HG03066 (cell line): ENCODE results near the gene ARFGAP1.

ENCODE experiments used
- ATAC-seq: cut with Tn5 transposase; IDR thresholded peaks from one replicate; pipeline ENCODE4 v1.9.1; 2021; ENCODE audit warnings: low read depth; ENCODE audit not compliant: unreplicated experiment

ARFGAP1 gene

DNA sequence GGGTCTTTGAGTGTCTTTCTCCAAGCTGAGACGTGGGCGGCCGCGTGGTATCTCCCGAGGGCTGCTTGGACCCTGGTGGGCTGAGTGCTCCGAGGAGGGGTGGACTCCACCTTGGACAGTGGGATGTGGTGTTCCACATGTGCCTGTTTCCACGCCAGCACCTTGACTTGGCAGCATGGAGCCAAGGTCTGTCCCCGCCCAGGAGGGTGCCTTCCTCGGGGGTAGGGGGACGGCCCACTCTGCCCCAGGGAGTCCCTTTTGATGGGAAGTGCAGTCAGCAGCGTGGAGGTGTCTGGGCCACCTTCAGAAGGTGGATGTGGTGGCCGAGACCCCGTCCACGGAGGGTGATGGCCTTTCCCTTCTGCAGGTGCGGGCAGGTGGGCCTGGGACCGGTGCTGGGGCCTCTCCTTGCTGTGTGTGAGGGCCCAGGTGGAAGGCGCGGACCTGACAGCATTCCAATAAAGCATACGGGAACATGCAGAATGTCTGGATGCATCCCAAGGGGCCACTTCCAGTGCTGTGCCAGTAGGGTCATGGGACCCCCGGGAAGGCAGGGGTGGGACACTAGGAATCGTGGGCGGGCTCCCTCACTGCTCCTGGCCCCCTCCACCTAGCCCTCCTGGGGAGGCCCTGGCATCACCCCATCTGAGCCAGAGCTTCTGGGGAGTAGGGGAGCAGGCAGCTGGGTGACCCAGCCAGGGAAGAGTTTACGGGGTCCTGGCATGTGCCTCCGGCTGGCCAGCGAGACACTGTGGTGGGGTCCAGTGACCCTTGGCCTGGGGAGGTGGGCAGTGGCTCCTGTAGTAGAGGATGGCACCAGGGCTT, 16.9 kb downstream of the ARFGAP1 start:
- ATAC-seq, result no peak

GRCh38 chr20:63290136-63290676, 17.6 kb downstream of the ARFGAP1 start:
- no peak for ATAC-seq

DNA sequence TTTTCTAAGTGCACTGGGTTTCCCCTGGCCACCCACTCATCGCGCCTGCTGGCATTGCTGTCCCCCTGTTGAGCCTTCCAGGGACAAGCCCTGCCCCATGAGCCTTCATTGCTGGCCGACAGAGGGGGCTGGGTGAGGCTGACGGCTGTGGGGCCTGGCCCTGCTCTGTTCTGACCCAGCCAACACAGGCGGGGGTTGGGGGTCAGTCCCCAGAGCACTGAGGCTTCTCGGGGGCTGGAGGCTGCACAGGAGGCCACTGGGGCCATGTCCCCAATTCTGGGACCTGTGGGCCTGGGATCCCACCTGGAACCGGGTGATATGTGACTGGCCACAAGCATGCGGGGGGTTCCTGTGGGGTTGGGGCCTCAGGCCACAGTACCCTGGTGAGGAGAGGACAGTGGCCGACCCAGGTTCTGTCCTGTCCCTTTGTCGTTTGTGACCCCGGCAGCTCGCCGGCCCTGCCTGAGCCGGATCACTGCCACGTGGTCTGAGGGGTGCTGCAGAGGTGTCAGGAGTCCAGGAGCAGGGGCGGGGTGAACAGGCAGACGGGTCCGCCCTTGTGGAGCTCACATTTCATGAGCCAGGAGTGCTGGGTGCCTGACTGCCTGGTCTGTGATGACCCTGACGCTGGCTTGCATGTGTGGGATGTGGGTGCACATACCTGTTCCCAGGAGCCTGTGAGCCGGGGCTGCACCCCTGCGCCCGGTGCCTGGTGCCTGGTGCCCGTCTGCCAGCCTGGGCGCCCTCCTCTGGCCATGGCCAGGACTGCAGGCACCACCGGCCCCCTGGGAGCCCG, 18.3 kb downstream of the ARFGAP1 start:
- ATAC-seq, result no peak

GRCh38 chr20:63291811-63292210, 19.2 kb downstream of the ARFGAP1 start:
- ATAC-seq, result no peak

DNA sequence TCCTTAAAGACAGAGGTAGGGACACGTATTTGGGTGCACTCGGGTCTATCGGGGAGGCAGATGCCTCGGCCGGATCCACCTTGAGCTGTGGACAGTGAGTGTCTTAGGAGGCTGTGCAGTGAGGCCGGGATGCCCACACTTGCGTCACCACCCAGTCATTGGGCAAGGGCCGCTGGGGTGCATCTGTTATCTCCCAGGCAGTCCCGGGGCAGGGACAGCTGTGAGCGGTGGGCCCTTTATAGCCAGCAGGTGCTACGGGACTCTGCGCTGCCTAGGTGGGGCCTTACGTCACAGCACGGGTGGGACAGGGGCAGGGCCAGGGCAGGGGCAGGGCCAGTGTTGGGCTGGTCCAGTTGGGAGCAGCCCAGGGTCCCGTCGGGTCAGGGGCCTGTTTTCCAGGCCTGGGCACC, 19.7 kb downstream of the ARFGAP1 start:
- ATAC-seq, result no peak

DNA sequence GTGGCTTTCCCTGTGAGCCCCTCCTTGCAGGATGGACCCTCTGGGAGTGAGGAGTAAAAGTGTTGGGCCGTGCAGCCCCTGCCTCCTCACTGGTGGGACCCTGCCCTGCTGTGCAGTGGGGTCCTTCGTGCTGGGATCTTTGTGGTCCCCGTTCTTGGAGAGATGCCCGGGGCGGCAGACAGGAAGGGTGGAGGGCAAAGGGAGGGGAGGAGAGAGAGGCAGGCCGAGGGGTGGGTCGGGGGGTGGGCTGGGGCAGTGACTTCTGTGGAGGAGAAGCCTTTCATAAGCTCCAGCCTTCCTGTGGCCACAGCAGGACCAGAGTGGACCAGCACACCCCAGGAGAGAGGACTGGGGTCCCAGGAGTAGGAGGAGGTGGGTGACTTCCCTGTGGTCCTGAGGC, 20.3 kb downstream of the ARFGAP1 start, which contains the start of gene COL20A1:
Gene COL20A1, plus strand, starts transcription at position 283 of the 400 bp plus-strand sequence. CDS start 1,922 bp downstream, outside the sequence.
- ATAC-seq, result no peak

DNA sequence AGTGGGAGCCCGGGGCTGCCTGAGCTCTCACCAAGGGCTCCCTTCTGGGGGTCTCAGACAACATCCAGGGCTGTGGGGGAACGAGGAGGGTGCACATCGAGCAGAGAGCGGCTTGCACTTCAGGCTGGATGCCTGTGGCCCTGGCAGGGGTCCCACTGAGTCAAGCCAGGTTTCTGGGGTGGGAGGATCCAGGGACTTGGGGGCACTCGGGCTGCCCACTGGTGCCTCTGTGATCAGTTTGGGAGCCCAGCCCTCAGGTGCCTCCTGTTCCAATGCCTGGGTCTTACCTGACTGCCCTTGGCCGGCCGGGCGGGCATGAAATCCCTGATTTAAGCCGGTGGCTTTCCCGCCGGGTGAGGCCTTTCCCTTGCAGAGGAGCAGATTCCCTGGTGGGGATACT, 20.8 kb downstream of the ARFGAP1 start:
- ATAC-seq, result no peak

GRCh38 chr20:63293871-63294535, 21.4 kb downstream of the ARFGAP1 start:
- no peak for ATAC-seq

DNA sequence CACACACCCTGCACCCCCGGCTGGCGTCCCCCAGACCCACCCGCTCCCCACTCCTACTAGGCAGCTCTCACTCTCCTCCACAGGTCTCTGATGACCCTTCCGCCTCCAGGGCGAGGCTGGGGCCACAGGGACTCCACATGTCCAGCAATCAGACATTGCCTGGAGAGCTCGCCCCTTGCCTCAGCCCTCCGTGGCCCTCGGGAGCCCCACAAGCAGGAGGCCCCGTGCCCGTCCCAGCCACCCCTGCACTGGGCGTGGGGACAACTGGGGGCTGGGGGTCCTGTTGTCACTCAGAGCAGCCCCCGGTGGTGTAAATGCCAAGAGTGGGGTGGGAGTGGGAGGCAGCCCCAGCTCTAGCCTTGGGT, 21.9 kb downstream of the ARFGAP1 start:
- ATAC-seq, result no peak

DNA sequence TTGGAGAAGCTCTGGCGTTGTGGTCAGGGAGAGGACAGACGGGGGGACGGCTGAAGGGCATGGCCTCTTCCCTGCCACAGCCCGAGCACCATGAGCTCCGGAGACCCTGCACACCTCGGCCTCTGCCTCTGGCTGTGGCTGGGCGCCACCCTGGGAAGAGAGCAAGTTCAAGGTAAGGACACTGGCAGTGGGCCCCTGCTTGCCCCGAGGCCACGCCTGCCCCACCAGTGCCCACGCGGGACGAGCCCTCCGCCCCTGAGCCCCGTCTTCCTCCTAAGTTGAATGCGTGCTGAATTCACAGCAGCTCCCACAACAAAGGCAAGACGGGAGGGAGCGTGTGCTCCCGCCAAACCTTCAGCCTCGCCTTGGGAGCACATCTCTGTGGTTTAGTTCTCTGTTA, 22.4 kb downstream of the ARFGAP1 start:
- ATAC-seq, result no peak

DNA sequence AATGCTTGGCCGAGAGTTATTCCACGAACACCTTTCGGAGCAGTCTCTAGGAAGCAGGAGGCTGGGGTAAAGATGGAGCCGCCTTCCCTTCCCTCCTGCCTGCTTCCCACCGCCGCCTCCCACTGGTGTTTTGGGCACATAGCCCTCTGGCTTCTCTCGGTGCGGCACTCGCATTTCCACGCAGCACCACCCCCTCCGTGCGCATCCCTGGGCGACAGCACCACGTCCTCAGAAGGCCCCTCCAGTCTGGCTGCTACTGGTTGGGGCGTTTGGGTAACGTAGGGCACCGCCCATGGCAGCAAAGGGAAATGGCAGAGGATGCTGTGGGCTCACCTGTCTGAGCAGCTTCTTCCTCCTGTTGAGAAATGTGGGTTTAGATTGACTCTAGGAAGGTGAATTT, 22.8 kb downstream of the ARFGAP1 start:
- ATAC-seq, result no peak

DNA sequence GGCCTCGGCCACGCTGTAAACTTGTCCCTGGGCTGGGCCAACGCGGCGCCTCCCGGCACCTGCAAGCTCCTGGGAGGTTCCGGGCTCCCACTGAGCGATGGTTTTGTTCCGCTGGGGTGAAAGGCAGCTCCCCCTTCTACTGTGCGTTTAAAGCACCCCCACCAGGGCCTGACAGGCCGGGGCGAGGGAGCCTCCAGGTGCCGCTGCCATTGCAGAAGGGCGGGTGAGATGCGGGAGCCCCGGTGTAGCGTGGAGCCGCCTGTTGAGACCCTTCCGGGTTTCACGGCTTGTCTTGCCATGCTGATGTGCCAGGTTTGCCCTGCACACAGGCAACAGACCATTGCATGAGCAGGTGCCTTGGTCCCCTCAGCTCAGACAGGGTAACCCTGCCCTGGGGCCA, 23.2 kb downstream of the ARFGAP1 start:
- ATAC-seq, result no peak

- ATAC-seq, result no peak
These were observed 24.1 kb downstream of the ARFGAP1 start for GRCh38 chr20:63296531-63297299.

- no peak for ATAC-seq
These were observed 24.8 kb downstream of the ARFGAP1 start for GRCh38 chr20:63297371-63297781.

DNA sequence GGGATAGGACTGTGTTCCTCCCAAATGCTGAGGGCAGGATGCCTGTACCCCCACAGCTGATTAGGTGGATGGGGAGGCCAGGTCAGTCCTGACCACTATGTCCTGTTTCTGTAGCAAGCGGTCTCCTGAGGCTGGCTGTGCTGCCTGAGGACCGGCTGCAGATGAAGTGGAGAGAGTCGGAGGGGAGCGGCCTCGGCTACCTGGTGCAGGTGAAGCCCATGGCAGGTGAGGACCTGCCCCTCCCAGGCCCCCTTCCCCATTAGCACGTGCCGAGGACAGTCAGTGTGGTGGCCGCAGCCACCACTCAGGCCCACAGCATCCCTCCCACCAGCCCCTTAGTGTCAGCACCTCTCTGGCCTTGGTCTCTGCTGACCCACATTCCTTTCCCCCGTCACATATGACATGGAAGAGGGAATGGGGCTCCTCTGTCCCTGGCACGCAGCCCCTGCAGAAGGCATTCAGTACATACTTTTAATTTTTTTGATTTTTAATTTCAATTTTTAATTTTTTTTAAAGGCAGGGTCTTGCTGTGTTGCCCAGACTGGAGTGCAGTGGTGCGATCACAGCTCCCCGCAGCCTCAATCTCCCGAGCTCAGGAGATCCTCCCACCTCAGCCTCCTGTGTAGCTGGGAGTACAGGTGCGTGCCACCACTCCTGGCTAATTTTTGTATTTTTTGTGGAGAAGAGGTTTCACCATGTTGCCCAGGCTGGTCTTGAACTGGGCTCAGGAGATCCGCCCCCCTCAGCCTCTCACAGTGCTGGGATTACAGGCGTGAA, 25.4 kb downstream of the ARFGAP1 start:
- ATAC-seq, result no peak

DNA sequence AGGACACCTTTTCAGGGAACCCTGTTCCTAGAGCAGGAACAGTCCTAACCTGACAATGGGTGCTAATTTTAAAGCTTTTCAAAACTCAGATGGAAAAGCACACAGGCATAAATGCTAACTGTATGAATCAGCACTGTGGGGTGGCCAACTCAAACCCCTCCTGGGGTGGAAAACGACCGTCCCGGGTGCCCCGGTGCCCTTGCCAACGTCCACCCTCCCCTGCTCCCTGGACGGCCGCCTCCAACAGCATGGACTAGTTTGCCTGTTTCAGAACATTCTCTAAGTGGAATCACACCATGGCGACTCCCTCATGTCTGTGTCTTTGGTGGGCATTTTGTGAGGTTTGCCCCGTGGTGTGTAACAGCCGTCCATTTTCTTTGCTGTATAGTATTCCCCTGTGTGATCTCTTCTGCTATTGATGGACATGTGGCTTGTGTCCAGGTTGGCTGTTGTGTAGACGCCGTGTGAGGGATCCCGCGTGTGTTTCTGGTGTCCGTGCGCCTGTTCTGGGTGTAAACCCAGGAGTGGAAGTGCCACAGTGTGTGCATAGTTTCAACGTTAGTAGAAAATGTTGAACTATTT, 26.2 kb downstream of the ARFGAP1 start:
- no peak for ATAC-seq

GRCh38 chr20:63301671-63302070, 29.1 kb downstream of the ARFGAP1 start:
- no peak for ATAC-seq

- ATAC-seq, result no peak
These were observed 30.6 kb downstream of the ARFGAP1 start for GRCh38 chr20:63303095-63303666.

- ATAC-seq, result no peak
These were observed 32.8 kb downstream of the ARFGAP1 start for GRCh38 chr20:63305393-63305792.
